HG02798 (cell line): ENCODE results near the gene C1QTNF5.

Experiments used
- ATAC-seq: cut with Tn5 transposase; IDR thresholded peaks from one replicate; pipeline ENCODE4 v1.9.1; 2021; ENCODE audit warnings: mild to moderate bottlenecking; ENCODE audit not compliant: unreplicated experiment, poor library complexity

The C1QTNF5 gene

GRCh38 chr11:119373059-119373920 is 32.6 kb upstream of the C1QTNF5 start:
- ATAC-seq, result no peak

GRCh38 chr11:119372260-119373058 is 31.8 kb upstream of the C1QTNF5 start:
- ATAC-seq, result no peak

GRCh38 chr11:119371778-119372182 is 31.1 kb upstream of the C1QTNF5 start:
- no peak for ATAC-seq

- no peak for ATAC-seq
Measured at GRCh38 chr11:119371067-119371601, 30.5 kb upstream of the C1QTNF5 start.

GRCh38 chr11:119370486-119371046 is 29.9 kb upstream of the C1QTNF5 start:
- no peak for ATAC-seq

- ATAC-seq, result no peak
Measured at GRCh38 chr11:119369132-119369925, 28.6 kb upstream of the C1QTNF5 start.

GRCh38 chr11:119368121-119369034 is 27.7 kb upstream of the C1QTNF5 start:
- ATAC-seq, result no peak

GRCh38 chr11:119367661-119368120 is 27.0 kb upstream of the C1QTNF5 start:
- no peak for ATAC-seq

DNA sequence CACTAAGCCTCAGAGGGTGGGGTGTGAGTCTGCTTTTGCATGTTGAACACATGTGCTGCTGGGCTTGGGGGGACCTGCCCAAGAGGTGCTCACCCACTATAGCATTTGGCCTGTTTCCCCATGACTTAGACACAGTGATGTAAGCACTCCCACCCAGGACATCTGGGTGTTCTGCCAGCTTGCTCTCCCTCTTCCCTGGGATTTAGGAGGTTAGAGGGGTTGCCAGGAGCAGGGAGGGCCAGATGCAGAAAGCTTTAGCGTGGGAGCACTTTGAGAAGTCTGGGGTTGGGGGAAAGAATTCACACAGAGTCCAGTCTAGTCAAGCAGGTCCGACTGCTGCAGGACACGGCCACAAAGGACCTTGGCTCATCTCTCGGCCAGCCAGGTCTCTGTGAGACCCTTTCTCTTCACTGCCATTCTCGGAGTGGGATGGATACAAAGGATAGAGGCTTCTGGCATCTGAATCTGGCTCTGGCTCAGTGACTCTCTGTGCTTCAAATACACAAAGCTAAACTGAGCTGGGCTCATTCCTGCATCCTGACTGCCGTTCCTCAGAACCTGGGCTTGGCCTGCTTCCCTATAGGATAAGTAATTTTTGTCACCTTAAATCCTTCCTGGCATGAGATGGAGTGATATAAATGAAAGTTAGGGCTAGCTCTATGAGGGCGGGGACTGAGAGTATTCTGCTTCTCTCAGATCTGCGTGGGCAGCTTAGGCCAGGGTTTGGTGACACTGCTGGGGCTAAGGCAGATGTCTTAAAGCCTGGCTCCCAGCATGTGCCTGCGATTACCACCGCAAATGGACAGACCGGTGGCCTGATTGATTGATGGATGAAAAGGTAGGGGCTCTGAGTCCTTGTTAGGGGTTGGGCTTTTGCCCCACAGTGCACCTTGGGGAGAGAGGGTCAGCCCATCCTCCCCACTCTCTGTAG is 26.3 kb upstream of the C1QTNF5 start:
- ATAC-seq, result no peak

DNA sequence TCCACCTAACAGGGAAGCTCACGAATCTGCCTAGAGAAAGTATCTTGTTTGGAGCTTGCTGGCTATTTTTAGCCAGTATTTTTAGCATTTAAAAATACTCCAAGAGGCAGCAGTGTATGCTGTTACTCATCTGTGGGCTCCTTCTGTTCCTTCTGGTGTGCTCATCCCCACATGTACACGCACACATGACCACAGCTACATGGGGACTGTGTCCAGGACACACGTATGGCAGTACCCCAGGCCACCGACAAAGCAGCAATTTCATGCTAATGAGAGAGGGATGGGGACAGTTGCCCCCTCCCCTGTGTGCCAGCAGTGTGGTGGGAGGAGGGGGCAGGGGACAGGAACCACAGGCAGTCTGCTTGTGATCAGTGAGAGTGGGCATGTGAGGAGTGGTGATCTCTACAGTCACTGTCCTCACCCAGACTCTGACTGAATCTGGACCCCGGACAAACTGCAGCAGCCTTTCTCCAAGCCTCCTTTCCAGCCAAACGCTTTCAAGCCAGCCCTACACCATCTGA is 24.4 kb upstream of the C1QTNF5 start:
- no peak for ATAC-seq

DNA sequence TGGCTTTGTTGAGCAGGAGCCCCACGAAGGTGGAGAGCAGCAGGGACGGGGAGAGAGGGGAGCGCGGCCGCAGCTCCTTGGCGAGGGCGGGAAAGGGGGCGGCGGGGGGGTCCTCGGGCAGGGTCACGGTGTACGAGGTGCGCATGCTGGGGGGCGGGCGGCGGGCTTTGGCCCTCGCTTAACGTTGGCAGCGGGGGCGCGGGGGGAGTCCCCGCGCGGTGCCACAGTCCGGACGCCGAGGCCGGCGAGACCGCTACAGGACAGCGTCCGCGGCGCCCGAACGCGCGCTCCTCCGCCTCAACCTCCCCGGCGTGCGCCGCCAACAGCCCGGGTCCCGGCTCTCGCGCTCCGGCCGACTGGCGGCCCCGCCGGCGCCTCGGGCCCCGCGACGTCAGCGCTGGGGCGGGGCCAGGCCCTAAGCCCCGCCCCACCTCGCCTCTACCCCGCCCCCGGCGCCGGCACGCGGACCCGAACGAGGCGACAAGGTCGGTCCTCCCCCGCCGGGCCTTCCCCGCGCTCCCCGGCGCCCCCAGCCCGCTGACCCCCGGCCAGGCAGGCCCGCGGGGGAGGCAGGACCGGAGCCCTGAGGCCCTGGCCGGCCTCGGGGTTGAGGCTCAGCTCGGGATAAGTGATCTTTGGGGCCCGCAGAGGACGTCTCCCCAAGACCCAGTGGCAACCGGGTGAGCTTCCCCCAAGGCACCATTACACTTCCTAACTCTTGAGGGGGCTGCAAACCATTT is 23.3 kb upstream of the C1QTNF5 start:
- ATAC-seq, result peak; percentile 52

DNA sequence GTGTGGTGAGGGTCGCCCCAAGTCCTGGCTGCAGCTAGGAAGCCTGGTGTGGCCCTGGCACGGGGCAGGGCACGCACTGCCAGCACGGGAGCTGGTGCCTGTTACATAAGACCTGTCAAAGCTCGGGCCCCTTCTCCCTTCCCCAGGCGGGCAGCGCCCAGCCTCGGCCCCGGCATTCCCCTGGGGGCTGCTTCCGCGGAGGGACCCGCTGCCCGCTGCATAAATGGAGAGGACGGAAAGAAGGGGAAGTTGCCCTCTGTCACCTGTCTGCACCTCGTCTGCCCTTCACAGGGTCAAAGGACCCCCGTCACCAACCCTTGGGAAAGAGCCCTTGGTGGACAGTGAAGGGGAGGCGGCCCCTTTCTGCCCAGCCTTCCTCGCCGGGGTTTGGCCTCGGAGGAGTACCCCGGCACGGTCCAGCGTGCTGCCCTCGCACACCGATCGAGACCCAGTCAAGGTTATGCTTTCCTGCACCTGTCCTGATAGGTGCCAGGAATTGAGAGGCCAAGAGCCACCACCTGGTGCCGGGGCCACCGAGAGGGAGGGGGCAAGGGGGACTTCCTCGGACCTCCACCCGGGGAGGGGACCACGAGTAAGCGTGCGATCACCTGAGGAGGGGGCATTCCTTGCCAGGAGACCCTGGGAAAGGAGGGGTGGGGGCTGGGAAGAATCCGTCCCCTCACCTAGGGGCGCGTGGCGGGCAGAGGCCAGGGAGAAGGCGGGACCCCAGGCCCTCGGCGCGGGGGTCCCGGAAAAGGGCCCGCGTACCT is 22.6 kb upstream of the C1QTNF5 start:
- no peak for ATAC-seq

DNA sequence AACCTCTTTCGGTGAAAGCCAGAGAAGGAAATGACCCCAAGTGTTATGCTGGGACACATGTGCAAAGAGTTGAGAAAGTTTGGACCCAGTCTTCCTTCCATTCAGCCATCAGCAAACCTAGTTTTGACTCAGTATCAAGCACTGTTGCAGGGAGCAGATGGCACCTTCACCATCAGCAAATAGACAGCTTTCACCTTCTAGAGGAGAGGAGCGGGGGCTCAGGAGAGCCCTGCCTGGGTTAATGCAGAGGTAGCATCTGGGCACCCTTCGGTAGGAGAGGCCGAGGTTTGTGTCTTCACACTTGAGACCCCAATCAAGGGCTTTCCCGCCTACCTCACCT is 22.0 kb upstream of the C1QTNF5 start:
- ATAC-seq, result no peak

- ATAC-seq, result no peak
Measured at GRCh38 chr11:119361941-119362725, 21.4 kb upstream of the C1QTNF5 start.

DNA sequence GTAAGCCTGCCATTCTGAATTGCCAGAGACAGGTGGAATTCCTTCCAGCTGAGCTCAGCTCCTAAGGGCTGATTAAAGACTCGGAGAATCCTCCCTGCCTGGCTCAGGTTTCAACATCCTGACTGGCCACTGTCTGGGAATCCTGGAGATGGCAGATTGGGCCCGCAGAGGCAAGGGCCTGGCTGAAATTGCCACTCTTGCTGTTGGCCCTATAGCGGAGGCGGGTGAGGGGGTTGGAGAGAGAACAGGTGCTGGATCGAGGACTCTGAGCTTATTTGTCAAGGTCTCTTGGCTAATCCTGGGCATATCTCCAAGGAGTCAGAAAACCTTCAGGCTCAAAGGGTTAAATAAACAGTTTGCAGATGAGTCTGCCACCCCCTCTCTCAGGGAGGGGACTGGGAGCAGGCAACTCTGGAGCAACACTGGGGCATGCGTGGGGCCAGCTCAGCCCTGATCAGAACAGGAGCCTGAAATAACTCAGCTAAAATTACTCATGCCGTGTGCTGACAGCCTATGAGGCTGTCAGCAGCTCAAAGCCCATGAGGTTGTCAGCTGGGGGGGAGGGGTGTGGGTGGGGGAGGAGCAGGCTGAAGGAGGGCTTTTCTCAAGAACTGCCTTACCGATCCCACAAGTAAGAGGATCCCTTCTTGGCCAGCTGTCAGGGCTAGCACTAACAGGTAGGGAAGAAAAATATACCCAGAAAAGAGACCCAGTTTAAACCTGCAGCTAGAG is 20.5 kb upstream of the C1QTNF5 start:
- ATAC-seq, result no peak
